ENCODE data around the gene BAIAP2L2.

The BAIAP2L2 gene

DNA sequence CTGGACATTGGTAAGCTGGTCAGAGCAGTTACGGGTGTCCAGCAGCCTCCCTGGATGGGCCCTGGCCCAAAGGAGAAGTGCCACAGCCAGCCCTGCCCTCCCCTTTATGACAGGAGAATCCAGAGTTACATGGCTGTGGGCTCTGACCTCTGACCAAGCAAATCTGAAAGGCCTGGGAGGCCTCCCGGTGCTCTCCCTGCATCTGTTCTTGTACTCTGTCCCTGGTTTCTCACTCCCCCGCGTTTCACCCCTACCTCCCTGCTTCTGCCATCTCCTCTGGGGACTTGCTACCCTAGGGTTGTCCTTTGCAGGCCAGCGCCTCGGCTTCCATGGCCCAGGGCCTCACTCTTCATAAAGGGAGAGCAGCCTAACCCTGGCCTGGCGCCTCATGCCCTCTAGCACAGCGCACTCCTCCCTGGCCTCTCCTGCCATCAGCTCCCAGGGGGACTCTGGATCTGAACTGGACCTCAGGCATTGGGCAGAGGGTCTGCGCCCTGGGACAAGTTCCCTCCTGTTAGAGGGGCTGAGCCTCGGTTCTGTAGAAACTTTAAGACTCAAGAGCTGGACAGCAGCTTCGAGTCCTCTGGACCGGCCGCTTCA is 42.6 kb downstream of the BAIAP2L2 start:
- DNase-seq (ENCODE audit: low read depth) = no peak

DNA sequence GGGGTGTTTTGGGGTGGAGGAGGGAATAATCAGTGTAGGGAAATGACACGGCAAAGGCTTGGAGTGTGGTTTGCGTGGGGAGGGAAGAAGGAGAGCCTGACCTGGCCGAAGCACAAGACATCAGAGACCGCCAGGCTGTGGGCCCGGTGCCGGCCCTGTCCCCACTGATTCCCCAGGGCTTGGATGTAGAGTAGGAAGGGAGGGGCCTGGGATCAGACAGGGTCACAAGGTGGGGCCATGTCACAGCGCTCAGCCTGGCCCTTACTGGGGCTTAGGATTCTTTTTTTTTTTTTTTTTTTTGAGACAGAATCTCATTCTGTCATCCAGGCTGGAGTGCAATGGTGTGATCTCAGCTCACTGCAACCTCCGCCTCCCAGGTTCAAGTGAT is 43.5 kb downstream of the BAIAP2L2 start:
- no peak for DNase-seq (ENCODE audit: low read depth)

DNA sequence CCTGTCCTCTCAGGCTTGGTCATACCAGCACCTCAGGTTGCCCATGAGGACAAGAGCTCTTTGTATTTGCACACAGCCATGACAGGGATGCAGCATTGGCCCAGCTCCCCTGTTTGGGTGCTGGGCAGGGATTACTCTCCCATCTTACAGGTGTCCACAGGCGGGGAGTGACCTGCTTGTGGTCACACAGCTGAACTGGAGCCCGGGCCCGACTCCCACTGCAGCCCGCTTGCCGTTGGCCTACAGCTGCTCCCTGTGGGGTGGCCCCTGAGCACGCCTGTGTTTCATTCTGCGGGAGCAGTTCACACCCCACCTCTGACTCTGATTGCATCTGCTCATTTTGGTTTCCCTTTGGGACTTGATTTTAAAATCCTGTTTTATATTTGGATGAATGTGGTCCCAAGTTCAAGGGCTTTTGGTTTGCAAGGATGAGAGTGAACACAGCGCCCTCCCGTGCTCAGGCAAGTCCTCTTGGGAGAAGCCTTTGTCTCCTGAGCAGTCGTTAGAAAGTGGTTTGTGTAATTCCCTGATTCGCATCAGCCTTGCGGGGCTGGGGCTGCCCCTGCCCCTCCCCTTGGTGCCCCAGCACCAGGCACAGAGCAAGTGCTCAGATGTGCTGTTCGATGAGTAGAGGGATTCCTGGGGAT is 44.0 kb downstream of the BAIAP2L2 start:
- no peak for DNase-seq (ENCODE audit: low read depth)

DNA sequence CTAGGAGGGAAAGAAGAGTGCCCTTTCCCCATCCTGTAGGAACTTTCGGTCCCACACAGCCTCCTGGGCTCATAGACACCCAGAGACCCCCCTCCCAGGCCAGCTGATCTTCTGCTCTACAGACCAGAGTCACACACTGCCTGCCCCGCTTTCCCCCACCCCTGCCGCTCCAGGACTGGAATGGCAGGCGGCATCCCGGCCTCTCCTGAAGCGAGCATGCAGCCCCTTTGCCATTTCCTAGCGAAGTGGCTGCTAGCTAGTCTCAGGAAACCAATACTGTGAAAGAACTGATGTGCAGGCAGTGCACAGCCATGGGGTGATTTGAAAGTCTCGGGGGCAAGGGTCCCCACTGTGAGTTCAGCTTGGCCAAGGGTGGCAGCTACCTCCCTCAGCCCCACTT is 44.9 kb downstream of the BAIAP2L2 start:
- DNase-seq (ENCODE audit: low read depth) = no peak

DNA sequence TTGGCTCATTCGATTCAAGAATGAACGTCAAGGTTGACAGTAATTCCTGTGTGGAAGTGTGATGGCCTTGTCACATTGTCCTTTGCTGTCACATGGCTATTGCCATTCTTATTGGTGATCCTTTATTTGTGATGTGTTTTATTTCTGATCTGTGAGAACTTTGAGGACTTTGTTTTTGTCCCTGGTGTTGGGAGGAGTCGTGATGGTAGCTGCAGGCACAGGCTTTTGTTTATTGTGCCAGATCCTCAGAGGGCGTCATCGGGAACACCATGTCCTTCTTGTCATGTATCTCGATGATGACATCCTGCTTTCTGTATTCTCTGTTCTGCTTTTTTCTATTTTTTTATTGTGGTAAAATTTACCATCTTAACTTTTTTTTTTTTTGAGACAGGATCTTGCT is 47.7 kb downstream of the BAIAP2L2 start:
- no peak for DNase-seq (ENCODE audit: low read depth)

DNA sequence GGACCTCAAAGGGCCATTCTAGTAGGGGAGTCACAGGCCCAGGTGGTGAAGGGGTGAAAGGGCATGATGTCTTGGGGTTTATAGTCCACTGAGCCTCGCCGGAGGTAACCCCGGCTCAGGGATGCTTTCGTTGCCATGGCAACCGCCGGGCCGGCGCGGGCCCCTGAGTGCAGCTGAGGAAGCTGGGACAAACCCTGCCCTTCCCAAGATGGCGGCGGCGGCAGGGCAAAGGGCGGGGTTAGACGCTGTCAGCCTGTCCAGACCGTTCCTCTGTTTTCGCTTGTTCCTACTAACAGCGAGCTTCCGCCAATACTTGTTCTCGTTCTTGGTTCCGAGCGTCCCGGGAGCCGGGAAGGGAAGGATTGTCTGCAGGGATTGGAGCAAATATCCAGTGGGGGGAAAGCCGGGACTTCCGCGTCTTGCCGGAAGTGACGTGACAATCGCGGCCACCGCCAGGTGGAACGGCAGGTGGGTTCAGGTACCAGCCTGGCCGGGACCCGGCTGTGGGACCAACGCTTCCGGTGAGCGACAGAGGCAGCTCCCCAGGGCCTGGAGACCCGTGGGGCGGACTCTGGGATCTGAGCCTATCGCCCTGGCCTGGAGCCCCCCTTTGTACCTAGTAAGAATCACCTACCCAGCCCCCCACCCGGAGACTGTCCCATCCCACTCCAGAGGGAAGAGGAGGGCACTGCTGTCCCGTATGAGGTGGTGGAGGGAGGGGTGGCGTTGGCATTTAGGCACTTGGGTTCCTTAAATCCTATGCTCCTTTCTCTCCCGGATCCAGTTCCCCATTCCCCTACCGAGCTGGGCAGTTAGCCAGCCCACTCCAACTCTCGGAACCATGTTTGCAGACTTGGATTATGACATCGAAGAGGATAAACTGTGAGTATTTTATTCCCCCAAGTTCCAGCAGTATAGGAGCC is 53.3 kb downstream of the BAIAP2L2 start, which contains the start of gene PICK1:
PICK1 (plus strand) TSS at position 436 of the 923 bp plus-strand sequence; CDS start at position 842, 406 bp downstream.
- DNase-seq (ENCODE audit: low read depth) = peak; percentile 94

DNA sequence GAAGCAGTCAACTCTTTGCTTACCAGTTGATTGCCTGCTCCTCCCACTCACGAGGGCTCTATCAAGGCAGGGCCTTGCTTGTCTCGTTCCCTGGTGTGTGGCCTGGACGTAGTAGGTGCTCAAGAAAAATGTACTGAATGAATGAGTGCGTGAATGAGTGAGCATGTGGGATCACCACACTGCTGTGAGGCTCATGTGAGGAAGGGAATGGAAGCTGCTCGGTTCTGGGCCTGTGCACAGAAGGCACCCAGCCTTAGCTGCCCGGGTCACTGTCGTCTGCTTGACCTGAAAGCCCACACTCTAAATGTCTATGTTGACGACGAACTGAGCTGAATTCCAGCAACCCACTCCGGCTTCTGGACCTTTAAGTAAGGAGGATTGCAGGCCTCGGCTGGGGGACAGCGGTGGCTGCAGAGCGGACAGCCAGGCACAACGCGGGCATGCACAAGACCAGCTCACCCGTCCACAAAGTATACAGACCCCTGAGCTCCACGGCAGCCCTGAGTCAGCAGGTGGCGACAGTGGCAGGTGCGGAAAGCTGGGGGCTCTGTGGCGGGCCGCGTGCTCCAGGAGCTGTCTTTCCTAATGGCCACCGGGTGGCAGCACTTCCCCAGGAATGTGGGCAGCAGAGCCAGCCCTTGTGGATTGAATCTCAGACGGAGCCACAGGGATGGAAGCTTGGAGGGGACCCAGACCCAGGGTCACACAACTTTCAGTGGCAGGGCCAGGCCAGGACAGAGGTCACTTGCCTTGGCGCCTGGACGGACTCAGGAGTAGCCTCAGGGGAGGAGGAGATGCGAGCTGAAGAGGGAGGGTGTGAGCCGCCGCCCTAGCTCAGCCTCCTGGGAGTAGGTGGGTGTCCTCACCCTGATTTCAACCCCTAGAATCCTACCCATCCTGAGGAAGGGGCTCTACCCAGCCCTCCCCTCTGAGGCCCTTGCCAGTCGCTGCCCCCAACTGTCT is 58.3 kb downstream of the BAIAP2L2 start:
- DNase-seq (ENCODE audit: low read depth) = peak; percentile 44

DNA sequence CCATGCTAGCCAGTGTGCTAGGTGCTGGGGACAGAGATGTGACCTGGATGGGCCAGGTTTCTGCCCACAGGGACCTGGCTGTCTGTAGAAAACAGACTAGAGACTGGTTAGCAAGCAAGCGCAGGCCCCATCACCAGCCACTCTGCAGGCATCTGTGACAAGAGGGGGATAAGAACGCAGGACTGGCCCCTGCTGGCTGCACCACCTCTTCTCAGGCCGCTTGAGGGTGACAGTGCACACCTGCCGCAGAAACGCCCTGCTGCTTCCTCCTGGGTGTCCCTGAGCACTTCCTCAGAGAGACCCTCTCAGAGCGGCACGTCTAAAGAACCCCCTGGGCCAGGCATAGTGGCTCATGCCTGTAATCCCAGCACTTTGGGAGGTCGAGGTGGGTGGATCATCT is 59.2 kb downstream of the BAIAP2L2 start:
- DNase-seq (ENCODE audit: low read depth) = no peak

DNA sequence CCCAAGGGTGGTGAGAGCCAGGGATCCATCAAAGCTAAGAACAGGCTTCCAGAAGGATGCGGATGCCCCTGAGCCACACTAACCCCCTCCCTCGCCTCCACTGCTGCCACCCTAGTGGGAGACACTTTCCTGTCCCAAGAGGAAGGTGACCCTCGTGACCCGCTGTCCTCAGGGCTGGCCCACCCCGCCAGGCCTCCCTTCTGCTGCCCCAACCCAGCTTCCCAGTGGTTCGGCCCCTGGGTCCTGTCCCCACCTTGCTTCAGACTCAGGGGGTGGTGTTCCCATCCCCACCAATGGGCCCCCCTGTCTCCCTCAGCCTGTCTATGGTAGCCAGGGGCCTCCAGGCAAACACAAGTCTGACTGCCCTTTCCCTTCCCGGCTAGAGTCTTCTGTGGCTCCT is 59.8 kb downstream of the BAIAP2L2 start:
- DNase-seq (ENCODE audit: low read depth) = no peak

DNA sequence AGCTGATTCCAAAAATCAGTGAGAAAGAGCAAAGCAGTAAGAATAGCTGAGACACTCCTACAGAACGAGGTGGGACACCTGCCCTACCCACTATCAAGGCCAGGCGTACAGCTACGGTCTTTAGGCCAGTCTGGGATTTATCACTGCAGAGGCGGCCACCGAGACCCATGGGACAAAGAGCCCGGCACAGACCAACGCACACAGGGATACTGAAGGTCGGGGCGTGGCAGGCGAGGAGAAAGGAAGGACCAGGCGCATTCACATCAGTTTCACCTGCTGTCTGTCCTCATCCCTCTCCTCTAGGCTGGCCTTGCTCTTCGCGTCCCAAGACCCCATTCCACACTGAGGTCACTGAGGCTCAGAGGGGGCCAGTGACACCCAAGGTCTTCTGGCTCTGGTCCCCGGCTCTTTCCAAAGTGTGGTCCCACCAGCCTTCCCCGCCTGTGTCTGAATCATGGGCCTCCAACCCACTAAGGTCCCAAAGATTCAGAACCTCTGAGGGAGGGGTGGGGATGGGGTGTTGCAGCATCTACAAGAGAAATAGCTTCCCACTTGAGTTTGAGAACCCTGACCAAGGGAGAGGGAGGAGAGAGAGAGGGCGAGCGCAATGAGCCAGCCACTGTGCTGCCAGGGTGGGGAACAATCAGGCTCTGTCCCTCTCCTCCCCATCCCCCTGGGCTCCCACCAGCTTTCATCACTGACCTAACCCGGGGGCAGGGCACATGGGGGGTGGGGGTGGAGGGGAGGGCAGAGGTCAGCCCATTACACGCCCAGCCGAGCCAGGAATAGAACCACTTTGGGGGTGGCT is 60.5 kb downstream of the BAIAP2L2 start:
- DNase-seq (ENCODE audit: low read depth) = no peak

DNA sequence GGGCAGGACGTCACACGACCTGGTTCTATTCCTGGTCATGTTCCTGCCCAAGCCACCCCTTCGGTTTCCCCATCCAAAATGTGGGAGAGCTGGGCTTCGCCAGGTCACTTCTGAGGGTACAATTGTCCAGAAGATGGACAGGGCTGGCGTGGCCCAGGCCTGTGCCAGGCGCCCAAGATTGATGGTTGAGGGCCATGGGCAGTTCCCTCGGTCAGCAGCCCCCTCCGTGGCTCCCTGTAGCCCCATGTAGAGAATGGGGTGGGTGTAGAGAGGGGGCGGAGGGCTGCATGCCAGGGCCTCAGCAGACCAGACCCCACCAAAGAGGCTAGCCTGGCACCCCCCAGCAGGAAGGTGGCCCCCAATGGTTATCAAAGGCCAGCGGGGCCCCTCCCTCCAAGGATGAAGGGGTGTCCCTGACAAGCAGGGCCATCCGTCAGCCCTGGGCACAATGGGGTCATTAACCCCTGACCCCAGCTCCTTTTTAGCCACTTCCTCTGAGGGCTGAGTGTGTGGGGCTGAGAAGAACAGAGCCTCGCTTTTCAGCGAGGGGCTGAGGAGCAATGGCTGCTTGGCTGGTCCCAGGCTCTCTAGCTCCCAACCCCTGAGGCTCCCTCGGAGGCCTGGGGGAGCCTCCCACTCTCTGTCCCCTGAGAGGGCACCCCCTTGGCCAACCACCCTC is 64.3 kb downstream of the BAIAP2L2 start:
- no peak for DNase-seq (ENCODE audit: low read depth)

DNA sequence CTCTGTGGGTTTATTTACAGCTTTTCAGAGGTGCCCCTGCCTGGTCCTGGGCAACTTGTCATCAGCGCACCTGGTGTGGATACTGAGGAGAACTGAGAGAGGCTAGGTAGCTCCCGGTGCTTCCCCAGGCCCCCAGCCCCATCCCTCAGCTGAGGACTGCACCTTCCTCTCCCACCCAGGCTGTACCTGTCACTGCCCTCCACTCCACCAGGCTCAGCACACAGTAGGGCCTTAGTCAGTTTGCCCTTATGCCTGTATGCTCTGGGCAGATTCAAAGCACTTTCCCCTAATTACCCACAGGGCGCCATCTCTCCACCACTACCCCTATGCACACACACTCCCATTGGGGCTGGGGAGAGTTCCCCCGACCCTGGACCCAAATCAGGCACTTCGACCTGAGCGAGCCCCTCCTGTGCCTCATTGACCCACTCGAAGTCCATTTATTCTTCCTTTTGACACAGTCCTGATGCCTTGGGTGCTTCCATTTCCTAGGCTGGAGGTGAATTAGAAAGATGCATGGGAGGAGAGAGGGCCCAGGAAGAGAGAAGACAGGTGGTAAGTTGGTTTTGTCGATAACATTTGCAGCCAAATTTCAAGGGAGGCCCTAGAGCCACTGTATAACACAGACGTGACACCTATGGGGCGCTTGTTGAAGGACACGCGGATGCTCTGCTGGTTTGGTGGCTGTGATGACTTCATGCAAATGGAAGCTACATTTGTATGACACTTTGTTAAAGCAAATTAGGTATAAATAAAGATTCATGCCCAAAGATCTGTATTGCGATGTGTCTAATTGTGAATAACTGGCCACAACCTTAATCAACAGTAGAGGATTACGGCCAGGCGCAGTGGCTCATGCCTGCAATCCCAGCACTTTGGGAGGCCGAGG is 67.1 kb downstream of the BAIAP2L2 start:
- no peak for DNase-seq (ENCODE audit: low read depth)

DNA sequence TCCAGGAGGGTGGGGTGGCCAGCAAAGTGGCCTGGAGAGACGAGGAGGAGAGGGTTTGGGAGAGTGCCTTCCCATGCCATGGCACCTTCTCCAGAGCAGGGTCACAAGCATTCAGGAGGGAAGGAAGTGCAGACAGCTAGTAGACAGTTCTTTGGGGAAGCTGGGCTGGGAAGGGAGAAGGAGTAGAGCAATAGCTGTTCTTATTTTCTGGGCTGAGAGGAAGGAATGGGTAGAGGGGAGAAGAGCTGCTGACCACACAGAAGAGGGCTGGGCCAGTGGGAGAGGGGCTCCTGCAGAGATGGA is 68.0 kb downstream of the BAIAP2L2 start:
- DNase-seq (ENCODE audit: low read depth) = no peak

DNA sequence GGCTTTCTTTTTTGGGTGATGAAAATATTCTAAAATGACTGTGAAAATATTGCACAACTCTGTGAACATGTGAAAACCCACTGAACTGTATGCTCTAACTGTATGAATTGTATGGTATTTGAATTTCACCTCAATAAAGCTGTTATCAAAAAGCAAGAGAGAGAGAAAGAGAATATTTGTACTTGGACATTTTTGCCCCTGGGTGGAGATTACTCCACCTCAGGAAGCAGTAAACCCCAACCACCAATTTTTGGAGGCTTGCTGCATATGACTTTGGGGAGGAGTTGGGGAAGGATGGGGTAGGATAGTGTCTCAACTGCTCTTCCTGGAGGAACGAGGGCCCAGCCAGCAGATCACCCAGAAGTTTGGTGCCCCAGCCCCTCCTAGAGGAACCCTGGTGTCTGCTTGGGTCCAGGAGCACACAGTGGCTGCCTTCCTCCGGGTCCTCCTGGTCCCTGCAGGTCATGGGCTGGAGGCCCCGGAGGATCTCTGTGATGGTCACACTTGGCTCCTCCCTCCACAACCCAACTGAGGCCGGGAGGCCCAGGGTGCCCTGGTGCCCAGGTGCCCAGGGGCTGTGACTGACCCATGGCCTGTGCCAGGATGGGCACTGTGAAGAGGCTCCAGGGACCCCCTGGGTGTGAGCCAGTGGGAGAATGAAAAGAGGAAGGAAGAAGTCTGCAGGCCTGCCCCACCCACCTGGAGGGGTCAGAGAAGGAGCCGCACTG is 68.6 kb downstream of the BAIAP2L2 start:
- no peak for DNase-seq (ENCODE audit: low read depth)

DNA sequence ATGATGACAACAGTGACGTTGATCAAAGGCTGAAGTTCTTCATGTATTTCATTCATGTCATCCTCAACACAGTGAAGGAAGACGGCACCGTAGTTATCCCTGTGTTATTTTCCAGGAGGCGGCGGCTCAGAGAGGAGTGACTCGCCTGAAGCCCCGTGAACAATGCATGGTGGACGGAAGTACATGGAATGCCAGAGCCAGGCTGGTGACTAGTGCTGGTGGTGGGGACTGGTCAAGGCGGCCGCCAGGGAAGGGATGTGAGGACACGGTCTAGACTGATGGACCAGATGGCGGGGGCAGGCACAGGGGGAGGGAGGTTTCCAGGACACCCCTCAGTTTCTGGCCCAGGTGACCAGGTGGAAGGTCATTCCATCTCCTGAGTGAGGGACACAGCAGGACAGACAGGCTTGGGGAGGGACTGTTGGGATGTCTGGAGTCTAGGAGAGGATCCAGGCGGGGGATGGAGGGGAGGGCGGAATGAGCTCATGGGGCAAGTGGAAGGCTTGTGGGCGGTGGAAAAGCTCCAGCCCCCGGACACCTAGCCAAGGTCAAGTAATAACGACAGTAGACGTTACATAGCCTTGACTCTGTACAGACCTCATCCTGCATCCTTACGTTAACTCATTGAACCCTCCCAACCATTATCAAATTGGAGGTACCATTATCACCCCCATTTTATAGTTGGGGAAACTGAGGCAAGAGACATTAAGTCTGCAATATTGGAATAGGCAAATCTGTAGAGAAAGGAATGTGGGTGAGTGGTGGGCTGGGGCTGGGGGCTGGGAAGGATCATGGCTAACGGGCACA is 69.3 kb downstream of the BAIAP2L2 start:
- peak; percentile 14 for DNase-seq (ENCODE audit: low read depth)

DNA sequence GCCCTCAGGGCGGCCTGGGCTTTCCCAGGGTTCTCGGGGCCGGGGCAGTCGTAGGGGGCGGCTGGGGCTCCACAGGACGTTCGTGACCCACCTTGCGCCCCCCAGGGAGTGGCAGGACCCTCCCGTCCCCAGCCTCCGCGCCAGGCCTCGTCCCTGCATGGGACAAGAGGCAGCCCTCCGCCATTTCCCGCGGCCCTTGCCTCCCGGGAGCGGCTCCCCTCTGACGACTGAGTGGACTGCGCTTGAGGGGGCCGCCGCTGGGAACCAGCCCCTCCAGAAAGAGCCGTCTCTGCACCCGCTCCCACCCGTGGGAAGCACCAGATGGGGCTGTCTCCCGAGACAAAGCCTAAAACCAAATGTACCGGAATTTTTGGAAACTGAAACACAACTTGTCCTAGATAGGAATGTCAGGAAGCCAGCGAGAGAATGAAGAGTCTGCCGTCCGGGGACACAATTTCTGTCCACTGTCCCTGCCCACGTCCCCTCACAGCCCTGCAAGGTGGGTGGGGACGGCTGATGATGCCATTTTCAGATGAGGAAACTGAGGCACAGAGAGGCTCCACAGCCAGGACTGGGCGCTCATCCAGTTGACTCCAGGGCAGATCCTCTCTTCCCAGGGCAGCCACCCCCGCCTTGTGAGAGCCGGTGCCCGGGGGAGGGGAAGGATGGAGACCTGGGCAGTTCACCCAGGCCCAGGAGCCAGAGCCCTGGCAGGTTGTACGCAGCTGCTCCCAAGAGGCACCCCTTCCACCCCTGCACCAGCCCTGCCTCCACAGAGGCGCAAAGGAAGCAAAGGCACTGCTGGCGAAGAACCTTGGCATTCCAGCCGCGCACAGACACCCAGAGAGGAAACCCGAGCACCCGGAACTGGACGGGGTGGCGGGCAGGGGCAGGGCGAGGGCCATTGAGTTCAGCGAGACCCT is 71.3 kb downstream of the BAIAP2L2 start:
- DNase-seq (ENCODE audit: low read depth) = no peak

DNA sequence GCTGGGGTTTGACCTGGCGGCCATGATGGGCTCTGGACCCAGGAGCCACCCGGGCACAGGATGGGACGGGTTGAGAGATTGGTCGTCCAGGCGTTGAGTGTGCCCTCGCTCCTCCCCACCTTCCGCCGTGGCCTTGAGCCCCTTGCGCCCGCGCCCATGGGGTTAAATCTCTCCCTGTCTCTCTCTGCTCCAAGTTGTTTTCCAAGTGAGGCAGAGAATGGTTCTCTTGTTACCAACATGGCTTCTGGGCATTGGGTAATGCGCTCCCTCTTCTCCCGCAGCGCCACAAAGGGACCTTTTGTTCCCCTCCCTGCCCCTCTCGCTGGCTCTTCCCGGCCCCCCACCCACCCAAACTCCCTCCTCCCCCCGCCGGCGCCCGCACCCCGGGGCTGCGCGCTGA is 72.1 kb downstream of the BAIAP2L2 start:
- no peak for DNase-seq (ENCODE audit: low read depth)
